DMS53 (cell line): ENCODE measurements around the gene SLC27A3.
A peak's percentile ranks its signal among the peaks of the same experiment; 100 is the strongest.
"Not testable (repeated sequence)": the region's sequence is repeated elsewhere in the genome, so short reads cannot be mapped to it uniquely, and the experiment has no call there.

Experiments used
- DNase-seq: peaks from one replicate; lab custom pipeline; 2025; lab: John Stamatoyannopoulos, UW

The SLC27A3 gene

GRCh38 chr1:153763365-153764225, 11.6 kb upstream of the SLC27A3 start:
- DNase-seq = no peak

GRCh38 chr1:153764310-153764709, 10.9 kb upstream of the SLC27A3 start:
- DNase-seq = no peak

GRCh38 chr1:153766663-153767062, 8.5 kb upstream of the SLC27A3 start:
- DNase-seq = not testable (repeated sequence)

- DNase-seq = no peak
Measured at GRCh38 chr1:153767519-153767918, 7.7 kb upstream of the SLC27A3 start.

- peak; percentile 58 for DNase-seq
Measured at GRCh38 chr1:153768316-153769181, 6.7 kb upstream of the SLC27A3 start.

GRCh38 chr1:153769221-153769620, 6.0 kb upstream of the SLC27A3 start:
- DNase-seq = no peak

GRCh38 chr1:153770797-153771196, 4.4 kb upstream of the SLC27A3 start:
- no peak for DNase-seq

- no peak for DNase-seq
Measured at GRCh38 chr1:153771261-153771660, 3.9 kb upstream of the SLC27A3 start.

GRCh38 chr1:153771841-153772593, 3.2 kb upstream of the SLC27A3 start:
- DNase-seq = peak; percentile 16

- DNase-seq = no peak
Measured at GRCh38 chr1:153773096-153773921, 1.9 kb upstream of the SLC27A3 start.

GRCh38 chr1:153774026-153774595, 1.1 kb upstream of the SLC27A3 start:
- no peak for DNase-seq

GRCh38 chr1:153775458-153776327, 486 bp downstream of the SLC27A3 start:
- peak; percentile 86 for DNase-seq

- DNase-seq = no peak
Measured at GRCh38 chr1:153776352-153776751, 1.1 kb downstream of the SLC27A3 start.

- no peak for DNase-seq
Measured at GRCh38 chr1:153776845-153777370, 1.7 kb downstream of the SLC27A3 start.

GRCh38 chr1:153777648-153778047, 2.4 kb downstream of the SLC27A3 start:
- DNase-seq = no peak

- DNase-seq = no peak
Measured at GRCh38 chr1:153778051-153778823, 3.0 kb downstream of the SLC27A3 start.

GRCh38 chr1:153778824-153779519, 3.8 kb downstream of the SLC27A3 start:
- no peak for DNase-seq
